GM19099 (cell line): ENCODE results near the gene HAT1.

Experiments
- POLR2A ChIP-seq: IDR thresholded peaks from 3 replicates; pipeline ENCODE4 v1.6.1; 2011; ENCODE audit warnings: low read depth; ENCODE audit not compliant: insufficient read length; ENCODE audit errors: extremely low read depth

The HAT1 gene

GRCh38 chr2:171958475-171958874 lies 36.2 kb downstream of the HAT1 start:
- no peak for TF ChIP-seq POLR2A

GRCh38 chr2:171959998-171960397 lies 37.7 kb downstream of the HAT1 start:
- TF ChIP-seq POLR2A = no peak

GRCh38 chr2:171960570-171960969 lies 38.3 kb downstream of the HAT1 start:
- no peak for TF ChIP-seq POLR2A

DNA sequence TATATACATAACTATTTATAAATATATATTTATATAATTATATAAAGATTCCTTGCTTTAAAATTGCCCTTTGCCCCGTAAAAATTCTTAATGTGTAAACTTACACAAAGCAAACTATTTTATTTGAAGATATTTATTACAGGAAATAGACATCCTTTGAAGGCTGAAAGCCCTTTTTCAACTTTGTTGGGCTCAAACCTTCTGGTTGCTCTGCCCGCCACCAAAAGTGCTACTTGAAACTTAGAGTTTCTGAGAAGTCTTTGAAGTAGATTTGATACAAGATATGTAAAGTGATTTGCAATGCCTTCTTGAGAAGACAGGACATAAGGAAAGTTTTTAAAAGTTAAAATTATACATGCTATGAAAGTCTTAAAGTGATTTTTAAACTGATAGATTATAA lies 40.9 kb downstream of the HAT1 start:
- TF ChIP-seq POLR2A = no peak

DNA sequence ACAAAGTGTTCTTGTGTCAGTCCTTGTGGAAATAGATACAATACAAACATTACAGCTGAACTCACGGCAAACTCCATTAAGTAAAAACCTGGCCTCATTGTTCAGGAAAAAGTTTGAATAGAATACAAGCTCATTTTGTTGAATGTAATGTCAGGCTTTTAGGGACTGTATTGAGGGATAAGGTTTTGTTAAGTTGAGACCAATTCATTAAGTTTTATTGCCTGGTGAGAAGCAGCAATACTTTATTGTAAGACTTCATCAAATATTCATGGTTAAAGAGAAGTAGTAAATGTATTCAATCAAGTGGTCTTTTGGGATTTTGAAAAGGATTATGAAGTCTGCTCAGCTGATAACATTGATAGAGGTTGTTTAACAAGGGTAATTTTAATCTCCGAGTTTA lies 42.0 kb downstream of the HAT1 start:
- no peak for TF ChIP-seq POLR2A

DNA sequence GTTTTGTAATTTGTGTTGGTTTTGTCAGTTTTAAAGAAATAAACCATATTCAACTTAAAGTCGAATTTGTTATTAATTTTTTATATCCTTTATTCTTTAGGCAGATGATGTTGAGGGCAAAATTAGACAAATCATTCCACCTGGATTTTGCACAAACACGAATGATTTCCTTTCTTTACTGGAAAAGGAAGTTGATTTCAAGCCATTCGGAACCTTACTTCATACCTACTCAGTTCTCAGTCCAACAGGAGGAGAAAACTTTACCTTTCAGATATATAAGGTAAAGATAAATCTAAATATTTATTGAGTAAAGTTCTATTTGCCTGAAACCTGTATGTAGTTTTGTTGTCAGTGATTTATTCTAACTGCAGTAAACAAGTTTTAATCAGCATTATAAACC lies 43.0 kb downstream of the HAT1 start:
- no peak for TF ChIP-seq POLR2A

GRCh38 chr2:171965661-171966060 lies 43.4 kb downstream of the HAT1 start:
- no peak for TF ChIP-seq POLR2A

GRCh38 chr2:171966235-171966634 lies 44.0 kb downstream of the HAT1 start:
- no peak for TF ChIP-seq POLR2A

DNA sequence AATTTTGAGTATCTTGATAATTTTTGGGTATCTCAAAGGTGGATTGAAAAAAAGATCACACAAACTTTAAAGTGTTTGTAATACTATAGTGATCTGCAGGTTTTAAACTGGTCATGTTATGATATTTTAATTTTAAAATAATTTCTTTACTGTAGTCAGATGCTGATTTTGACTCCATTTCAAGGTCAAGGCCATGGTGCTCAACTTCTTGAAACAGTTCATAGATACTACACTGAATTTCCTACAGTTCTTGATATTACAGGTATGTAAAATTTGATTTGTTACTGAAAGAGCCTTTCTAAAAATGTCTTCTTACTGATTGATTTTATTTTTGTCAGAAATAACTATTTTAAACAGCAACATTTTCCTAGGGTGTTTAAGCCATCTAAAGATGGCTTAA lies 44.4 kb downstream of the HAT1 start:
- TF ChIP-seq POLR2A = no peak

- TF ChIP-seq POLR2A = no peak
Measured at GRCh38 chr2:171968509-171968908, 46.2 kb downstream of the HAT1 start.

DNA sequence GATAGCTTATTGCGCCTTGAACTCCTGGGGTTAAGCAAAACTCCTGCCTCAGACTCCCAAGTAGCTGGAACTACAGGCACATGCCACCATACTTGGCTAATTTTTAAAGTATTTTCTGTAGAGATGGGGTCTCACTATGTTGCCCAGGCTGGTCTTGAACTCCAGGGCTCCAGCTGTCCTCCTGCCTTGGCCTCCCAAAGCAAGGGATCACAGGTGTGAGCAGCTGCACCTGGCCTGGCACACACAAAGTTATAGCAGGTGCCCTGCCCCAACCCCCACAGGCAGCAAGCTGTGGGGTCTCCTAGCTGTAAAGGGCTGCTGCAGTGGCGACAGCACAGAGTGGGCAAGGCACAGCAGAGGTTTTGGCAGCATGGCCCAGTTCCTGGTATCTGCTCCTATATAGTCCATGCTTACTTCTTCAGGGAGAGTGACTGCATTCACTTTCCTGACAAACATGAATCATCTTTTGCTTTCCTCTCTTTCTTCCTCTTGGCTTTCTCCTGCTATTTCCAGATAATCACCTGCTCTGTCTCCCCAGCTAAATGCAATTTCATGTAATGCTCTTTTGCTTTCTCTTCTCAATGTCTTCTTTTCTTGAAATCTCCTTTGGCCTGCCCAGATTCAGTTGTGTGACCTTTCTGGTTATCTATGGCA lies 50.2 kb downstream of the HAT1 start:
- TF ChIP-seq POLR2A = no peak

DNA sequence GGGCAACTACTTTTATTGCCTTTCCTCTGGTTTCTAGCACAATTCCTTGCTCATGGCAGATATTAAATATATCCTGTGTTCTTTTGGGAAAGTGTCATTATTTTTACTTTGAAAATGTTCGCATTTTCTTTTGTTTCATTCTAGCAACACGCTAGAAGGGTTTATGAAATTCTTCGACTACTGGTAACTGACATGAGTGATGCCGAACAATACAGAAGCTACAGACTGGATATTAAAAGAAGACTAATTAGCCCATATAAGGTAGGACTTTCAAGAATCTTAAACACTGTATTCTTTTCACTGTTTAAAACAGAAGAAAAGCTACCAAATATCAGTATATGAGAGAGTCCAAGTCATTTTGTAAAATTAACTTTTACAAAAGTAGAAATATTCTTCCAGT lies 56.8 kb downstream of the HAT1 start:
- no peak for TF ChIP-seq POLR2A

- TF ChIP-seq POLR2A = no peak
Measured at GRCh38 chr2:171985076-171985475, 62.8 kb downstream of the HAT1 start.

- no peak for TF ChIP-seq POLR2A
Measured at GRCh38 chr2:171986778-171987177, 64.5 kb downstream of the HAT1 start.

- TF ChIP-seq POLR2A = no peak
Measured at GRCh38 chr2:171991027-171991426, 68.8 kb downstream of the HAT1 start.

DNA sequence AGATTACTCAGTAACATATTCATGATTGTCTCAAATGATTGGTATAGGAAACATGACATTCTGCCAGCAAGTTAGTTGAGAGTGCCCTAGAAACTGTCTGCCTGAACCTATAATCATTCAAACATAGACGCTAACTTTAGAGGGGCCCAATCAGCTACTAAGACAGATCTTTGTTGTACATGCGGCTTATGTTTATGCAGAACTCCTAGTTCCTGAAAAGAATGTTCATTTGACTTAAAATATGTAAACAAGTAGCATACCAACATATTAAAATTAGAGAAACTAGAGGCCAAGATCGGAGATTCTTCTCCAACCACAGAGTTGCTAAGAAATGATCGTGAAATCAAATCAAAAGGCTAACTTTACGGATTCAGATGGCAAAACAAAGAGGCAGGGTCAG lies 73.3 kb downstream of the HAT1 start:
- TF ChIP-seq POLR2A = no peak

GRCh38 chr2:171996021-171996420 lies 73.8 kb downstream of the HAT1 start:
- TF ChIP-seq POLR2A = no peak
